HepG2 (cell line): ENCODE results near the gene PRADC1. TPM values are rescaled to one million over a fixed set of nuclear protein-coding genes. Genes with fewer than 3 reads are reported as not detected.

Experiments used
- AGO1 ChIP-seq: fragments of 200-400 bp; formaldehyde crosslinking; IDR thresholded peaks from 2 replicates; pipeline ENCODE4 v1.6.1; 2017; ENCODE audit warnings: mild to moderate bottlenecking, low read depth, low read length, moderate library complexity; ENCODE audit not compliant: poor library complexity, severe bottlenecking
- ASH2L ChIP-seq: fragments of 300-600, 200-600 bp; sonication (generic); IDR thresholded peaks from 2 replicates; pipeline ENCODE4 v1.7.0; 2017; ENCODE audit warnings: low read depth, mild to moderate bottlenecking, moderate library complexity, mixed read lengths, low read length; ENCODE audit not compliant: insufficient read length
- CREB3 ChIP-seq: sonication (generic); formaldehyde crosslinking; IDR thresholded peaks from 2 replicates; pipeline ENCODE4 v1.5.0; 2020; ENCODE audit warnings: missing genetic modification reagents
- GABPA ChIP-seq, 2 experiments: IDR thresholded peaks; 2 replicates each; pipeline ENCODE4 v1.6.1; 2011 to 2016; ENCODE audit warnings: low read depth in 2 of 2, low read length in 1 of 2, missing biosample characterization in 1 of 2, missing genetic modification characterization in 1 of 2
- GABPB1 ChIP-seq: IDR thresholded peaks from 2 replicates; pipeline ENCODE4 v1.6.1; 2016; ENCODE audit warnings: mild to moderate bottlenecking, missing genetic modification reagents, moderate library complexity, missing compliant biosample characterization
- IKZF1 ChIP-seq: fragments of 450-650 bp; IDR thresholded peaks from 2 replicates; pipeline ENCODE4 v1.7.1; 2016
- MATR3 ChIP-seq: sonication (generic); formaldehyde crosslinking; IDR thresholded peaks from 2 replicates; pipeline ENCODE4 v1.4.0; 2020; ENCODE audit warnings: missing genetic modification reagents
- MED13 ChIP-seq: sonication (generic); formaldehyde crosslinking; IDR thresholded peaks from 2 replicates; pipeline ENCODE4 v1.5.0; 2020; ENCODE audit warnings: missing genetic modification reagents
- MEF2D ChIP-seq: sonication (generic); formaldehyde crosslinking; IDR thresholded peaks from 2 replicates; pipeline ENCODE4 v1.5.1; 2020; ENCODE audit warnings: mild to moderate bottlenecking, missing genetic modification reagents
- NAIF1 ChIP-seq: sonication (generic); formaldehyde crosslinking; IDR thresholded peaks from 2 replicates; pipeline ENCODE4 v1.5.0; 2020; ENCODE audit warnings: mild to moderate bottlenecking, missing genetic modification reagents, borderline replicate concordance
- NCOR1 ChIP-seq: fragments of 200-600 bp; sonication (generic); IDR thresholded peaks from 2 replicates; pipeline ENCODE4 v1.7.0; 2017; ENCODE audit warnings: antibody characterized with exemption, low read length, borderline replicate concordance
- PHF20 ChIP-seq: sonication (generic); formaldehyde crosslinking; IDR thresholded peaks from 2 replicates; pipeline ENCODE4 v1.5.0; 2020; ENCODE audit warnings: mild to moderate bottlenecking, missing genetic modification reagents
- PRPF4 ChIP-seq: fragments of 200-400 bp; formaldehyde crosslinking; IDR thresholded peaks from 2 replicates; pipeline ENCODE4 v1.6.1; 2016; ENCODE audit warnings: low read length, low read depth; ENCODE audit not compliant: poor library complexity, severe bottlenecking
- RFX1 ChIP-seq: fragments of 450-650 bp; IDR thresholded peaks from 2 replicates; pipeline ENCODE4 v1.6.1; 2017
- TSC22D2 ChIP-seq: sonication (generic); formaldehyde crosslinking; IDR thresholded peaks from 2 replicates; pipeline ENCODE4 v1.5.1; 2020; ENCODE audit warnings: missing genetic modification reagents, mild to moderate bottlenecking, borderline replicate concordance
- ZNF382 ChIP-seq: sonication (generic); formaldehyde crosslinking; IDR thresholded peaks from 2 replicates; pipeline ENCODE4 v1.5.0; 2020; ENCODE audit warnings: missing genetic modification reagents, mild to moderate bottlenecking, borderline replicate concordance
- ZNF430 ChIP-seq: sonication (generic); formaldehyde crosslinking; IDR thresholded peaks from 2 replicates; pipeline ENCODE4 v1.9.0; 2021; ENCODE audit warnings: mild to moderate bottlenecking, missing genetic modification reagents
- ZNF484 ChIP-seq: sonication (generic); formaldehyde crosslinking; IDR thresholded peaks from 2 replicates; pipeline ENCODE4 v1.5.1; 2020; ENCODE audit warnings: mild to moderate bottlenecking, low read depth, missing genetic modification reagents, borderline replicate concordance
- ZNF567 ChIP-seq: sonication (generic); formaldehyde crosslinking; IDR thresholded peaks from 2 replicates; pipeline ENCODE4 v1.8.1; 2023; ENCODE audit warnings: mild to moderate bottlenecking, missing genetic modification reagents, borderline replicate concordance
- ZNF569 ChIP-seq: sonication (generic); formaldehyde crosslinking; IDR thresholded peaks from 2 replicates; pipeline ENCODE4 v1.5.0; 2020; ENCODE audit warnings: mild to moderate bottlenecking, missing genetic modification reagents, moderate library complexity, borderline replicate concordance
- ZNF614 ChIP-seq: IDR thresholded peaks from 2 replicates; pipeline ENCODE4 v1.6.1; 2018; ENCODE audit warnings: missing biosample characterization, missing genetic modification reagents, inconsistent platforms, borderline replicate concordance
- ZNF691 ChIP-seq: sonication (generic); formaldehyde crosslinking; IDR thresholded peaks from 2 replicates; pipeline ENCODE4 v1.4.0; 2020; ENCODE audit warnings: missing genetic modification reagents, low read depth, mild to moderate bottlenecking, borderline replicate concordance
- polyA plus RNA-seq, 8 experiments: library from polyadenylated mRNA; depleted of rRNA in 3 of 8; stranded (reverse) in 7 of 8; unstranded in 1 of 8; fragments of >200 nt; fragmentation: Illumina TruSeq in 4 of 8; extraction: Trizol in 4 of 8; gene quantifications; 2 replicates each; pipeline versions ENCODE4 v1.2.1 to v1.2.3, GENCODE V29; 2011 to 2016; ENCODE audit warnings: low read depth in 4 of 8, missing spikeins in 1 of 8, mixed read lengths in 1 of 8; ENCODE audit not compliant: insufficient read depth in 1 of 8
- total RNA-seq, 5 experiments: library from RNA; depleted of rRNA; stranded (reverse); fragments of >200 nt; fragmentation: Illumina TruSeq; extraction: Trizol; gene quantifications; 2 replicates each; pipeline ENCODE4 v1.2.3, GENCODE V29; 2016; ENCODE audit warnings: low read depth in 1 of 5
- TF ChIP-seq, protein P1 (sequence below): sonication (generic); formaldehyde crosslinking; IDR thresholded peaks from 2 replicates; pipeline ENCODE4 v1.4.0; 2020; ENCODE audit warnings: missing genetic modification reagents
- TF ChIP-seq, protein P2 (sequence below): sonication (generic); formaldehyde crosslinking; IDR thresholded peaks from 2 replicates; pipeline ENCODE4 v1.5.0; 2020; ENCODE audit warnings: missing genetic modification reagents, mild to moderate bottlenecking, borderline replicate concordance
- TF ChIP-seq, protein P3 (sequence below): sonication (generic); formaldehyde crosslinking; IDR thresholded peaks from 2 replicates; pipeline ENCODE4 v1.8.0; 2022; ENCODE audit warnings: missing genetic modification reagents, mild to moderate bottlenecking, borderline replicate concordance

The PRADC1 gene
- total and polyA plus RNA-seq, 2 of the 13 experiments (the other 11 are each of a cell fraction or from before 2014, with no cell fraction given): 12.1 to 37.2 TPM

- TF ChIP-seq MED13 (CRISPR knock-in tag) (peak; percentile 78; the same call in 1 of the 2 replicates), RFX1 (peak; percentile 22; the same call in 1 of the 2 replicates), AGO1 (peak; percentile 63), ZNF382 (no peak), MEF2D (CRISPR knock-in tag) (0 out of 2 replicates have a peak, but pooled peaks have one; percentile 57), NAIF1 (CRISPR knock-in tag) (peak; percentile 84), MATR3 (CRISPR knock-in tag) (no peak; the same call in 1 of the 2 replicates), ZNF567 (CRISPR knock-in tag) (peak; percentile 22; the same call in 1 of the 2 replicates), PRPF4 (no peak), NCOR1 (peak; percentile 60; the same call in 1 of the 2 replicates), GABPB1 (peak; percentile 96), IKZF1 (no peak), PHF20 (CRISPR knock-in tag) (peak; percentile 96), ZNF614 (CRISPR knock-in tag) (no peak), GABPA (IDR thresholded peaks at IDR 0.05; ENCODE audit: low read depth, low read length) (peak; percentile 88), GABPA (CRISPR knock-in tag; IDR thresholded peaks at IDR 0.05; ENCODE audit: low read depth) (peak; percentile 98), ZNF484 (CRISPR knock-in tag) (no peak), ASH2L (peak; percentile 98), ZNF430 (CRISPR knock-in tag) (0 out of 2 replicates have a peak, but pooled peaks have one; percentile 71), TSC22D2 (CRISPR knock-in tag) (peak; percentile 87; the same call in 1 of the 2 replicates), CREB3 (CRISPR knock-in tag) (0 out of 2 replicates have a peak, but pooled peaks have one; percentile 28), ZNF691 (CRISPR knock-in tag) (peak; percentile 87), ZNF569 (no peak)
- TF ChIP-seq, protein P1, sequence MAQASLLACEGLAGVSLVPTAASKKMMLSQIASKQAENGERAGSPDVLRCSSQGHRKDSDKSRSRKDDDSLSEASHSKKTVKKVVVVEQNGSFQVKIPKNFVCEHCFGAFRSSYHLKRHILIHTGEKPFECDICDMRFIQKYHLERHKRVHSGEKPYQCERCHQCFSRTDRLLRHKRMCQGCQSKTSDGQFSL (CRISPR knock-in tag): no peak
- TF ChIP-seq, protein P2, sequence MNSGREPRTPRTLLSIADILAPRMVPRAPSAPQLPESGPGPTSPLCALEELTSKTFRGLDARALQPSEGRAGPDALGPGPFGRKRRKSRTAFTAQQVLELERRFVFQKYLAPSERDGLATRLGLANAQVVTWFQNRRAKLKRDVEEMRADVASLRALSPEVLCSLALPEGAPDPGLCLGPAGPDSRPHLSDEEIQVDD (CRISPR knock-in tag): no peak; the same call in 1 of the 2 replicates
- TF ChIP-seq, protein P3, sequence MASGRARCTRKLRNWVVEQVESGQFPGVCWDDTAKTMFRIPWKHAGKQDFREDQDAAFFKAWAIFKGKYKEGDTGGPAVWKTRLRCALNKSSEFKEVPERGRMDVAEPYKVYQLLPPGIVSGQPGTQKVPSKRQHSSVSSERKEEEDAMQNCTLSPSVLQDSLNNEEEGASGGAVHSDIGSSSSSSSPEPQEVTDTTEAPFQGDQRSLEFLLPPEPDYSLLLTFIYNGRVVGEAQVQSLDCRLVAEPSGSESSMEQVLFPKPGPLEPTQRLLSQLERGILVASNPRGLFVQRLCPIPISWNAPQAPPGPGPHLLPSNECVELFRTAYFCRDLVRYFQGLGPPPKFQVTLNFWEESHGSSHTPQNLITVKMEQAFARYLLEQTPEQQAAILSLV: peak; percentile 60; the same call in 1 of the 2 replicates
Observed at GRCh38 chr2:73233932-73234832, 1.1 kb upstream of the PRADC1 start, which contains the start of gene CCT7 (continued).
